ENCODE measurements around the gene ATPAF2.

DNA sequence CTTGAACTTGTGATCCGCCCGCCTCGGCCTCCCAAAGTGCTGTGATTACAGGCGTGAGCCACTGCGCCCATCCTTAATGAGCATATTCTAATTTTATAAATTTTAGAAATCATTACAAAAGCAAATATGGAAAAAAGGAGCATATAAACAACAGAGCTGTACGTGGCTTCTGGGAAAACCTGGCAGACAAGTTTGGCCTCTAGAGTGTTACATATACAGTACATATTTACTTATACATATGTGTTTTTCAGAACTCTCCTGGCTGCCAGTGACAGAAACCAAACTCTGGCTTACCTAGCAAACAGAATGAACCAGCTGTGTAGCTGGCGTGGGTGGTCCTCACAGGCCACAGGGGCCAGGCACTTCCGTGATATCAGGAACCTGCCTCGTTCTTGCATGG is 56.2 kb downstream of the ATPAF2 start:
- TF ChIP-seq SRF (IDR thresholded peaks at IDR 0.05; ENCODE audit: low read depth) (no peak), YY1 (IDR thresholded peaks at IDR 0.05; ENCODE audit: extremely low read depth, insufficient replicate concordance, low read depth, low read length) (no peak), RAD21 (IDR thresholded peaks at IDR 0.05; ENCODE audit: low read depth) (no peak), JUND (IDR thresholded peaks at IDR 0.05) (no peak), POLR2AphosphoS5 (IDR thresholded peaks at IDR 0.05; ENCODE audit: low read depth, low read length) (no peak), CEBPB (IDR thresholded peaks at IDR 0.05; ENCODE audit: low read depth) (no peak), SIN3A (IDR thresholded peaks at IDR 0.05; ENCODE audit: low read depth) (no peak), POLR2A (IDR thresholded peaks at IDR 0.05; ENCODE audit: borderline replicate concordance, extremely low read depth, insufficient read depth, insufficient read length) (no peak), EZH2 (IDR thresholded peaks at IDR 0.05) (no peak)
- TF ChIP-seq, protein P1, sequence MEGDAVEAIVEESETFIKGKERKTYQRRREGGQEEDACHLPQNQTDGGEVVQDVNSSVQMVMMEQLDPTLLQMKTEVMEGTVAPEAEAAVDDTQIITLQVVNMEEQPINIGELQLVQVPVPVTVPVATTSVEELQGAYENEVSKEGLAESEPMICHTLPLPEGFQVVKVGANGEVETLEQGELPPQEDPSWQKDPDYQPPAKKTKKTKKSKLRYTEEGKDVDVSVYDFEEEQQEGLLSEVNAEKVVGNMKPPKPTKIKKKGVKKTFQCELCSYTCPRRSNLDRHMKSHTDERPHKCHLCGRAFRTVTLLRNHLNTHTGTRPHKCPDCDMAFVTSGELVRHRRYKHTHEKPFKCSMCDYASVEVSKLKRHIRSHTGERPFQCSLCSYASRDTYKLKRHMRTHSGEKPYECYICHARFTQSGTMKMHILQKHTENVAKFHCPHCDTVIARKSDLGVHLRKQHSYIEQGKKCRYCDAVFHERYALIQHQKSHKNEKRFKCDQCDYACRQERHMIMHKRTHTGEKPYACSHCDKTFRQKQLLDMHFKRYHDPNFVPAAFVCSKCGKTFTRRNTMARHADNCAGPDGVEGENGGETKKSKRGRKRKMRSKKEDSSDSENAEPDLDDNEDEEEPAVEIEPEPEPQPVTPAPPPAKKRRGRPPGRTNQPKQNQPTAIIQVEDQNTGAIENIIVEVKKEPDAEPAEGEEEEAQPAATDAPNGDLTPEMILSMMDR (IDR thresholded peaks at IDR 0.05 in 2 of 3, conservative IDR thresholded peaks at IDR 0.05 in 1 of 3; ENCODE audit: borderline replicate concordance in 1 of 3, insufficient read depth in 1 of 3, low read depth in 2 of 3, low read length in 2 of 3) = no peak
